Lower leg skin (tissue), 4 donors: ENCODE measurements around the gene PIP5K1C. TPM values are rescaled to one million over a fixed set of nuclear protein-coding genes. Genes with fewer than 3 reads are reported as not detected.

ENCODE experiments used
- DNase-seq, 2 donors: peaks; one replicate each; pipeline ENCODE4 v3.0.0-alpha.2; 2019; ENCODE audit warnings: low spot score in 2 of 2
- H3K4me3 ChIP-seq: fragments of 200-600 bp; sonication (generic); 2 replicates; pipeline ENCODE4 v1.5.1; 2017; ENCODE audit warnings: mild to moderate bottlenecking, low read depth; ENCODE audit not compliant: poor library complexity, severe bottlenecking
- POLR2A ChIP-seq, 2 donors: fragments of 450-650 bp; IDR thresholded peaks; one replicate each; pipeline ENCODE4 v1.6.1; 2016 to 2017; ENCODE audit warnings: antibody characterized with exemption in 2 of 2, mild to moderate bottlenecking in 1 of 2, moderate library complexity in 1 of 2
- WGBS, 2 donors: methylation state at CpG; one replicate each; pipeline ENCODE4 v1.1.5; 2018; 5-methylcytosine and 5-hydroxymethylcytosine counted together
- intact Hi-C: fragments of 100-400 bp; cut with DNase I; formaldehyde crosslinking; loops from one replicate; pipeline ENCODE4 v1.15.0; 2023; ENCODE audit warnings: low total_unique reads
- total RNA-seq, 4 donors: library from RNA; depleted of rRNA; stranded (reverse); fragments of >200 nt; gene quantifications; one replicate each; pipeline ENCODE4 v1.1.0, GENCODE V29; 2016
- TF ChIP-seq, protein P1 (sequence below), 3 donors: fragments of 450-650 bp; IDR thresholded peaks; one replicate each; pipeline ENCODE4 v1.5.1; 2016; ENCODE audit warnings: antibody characterized with exemption in 3 of 3, mild to moderate bottlenecking in 3 of 3, moderate library complexity in 2 of 3

Gene PIP5K1C
- total RNA-seq, 4 donors from 2014 or later: 14.1 to 27.3 (median 22.1) TPM

DNA sequence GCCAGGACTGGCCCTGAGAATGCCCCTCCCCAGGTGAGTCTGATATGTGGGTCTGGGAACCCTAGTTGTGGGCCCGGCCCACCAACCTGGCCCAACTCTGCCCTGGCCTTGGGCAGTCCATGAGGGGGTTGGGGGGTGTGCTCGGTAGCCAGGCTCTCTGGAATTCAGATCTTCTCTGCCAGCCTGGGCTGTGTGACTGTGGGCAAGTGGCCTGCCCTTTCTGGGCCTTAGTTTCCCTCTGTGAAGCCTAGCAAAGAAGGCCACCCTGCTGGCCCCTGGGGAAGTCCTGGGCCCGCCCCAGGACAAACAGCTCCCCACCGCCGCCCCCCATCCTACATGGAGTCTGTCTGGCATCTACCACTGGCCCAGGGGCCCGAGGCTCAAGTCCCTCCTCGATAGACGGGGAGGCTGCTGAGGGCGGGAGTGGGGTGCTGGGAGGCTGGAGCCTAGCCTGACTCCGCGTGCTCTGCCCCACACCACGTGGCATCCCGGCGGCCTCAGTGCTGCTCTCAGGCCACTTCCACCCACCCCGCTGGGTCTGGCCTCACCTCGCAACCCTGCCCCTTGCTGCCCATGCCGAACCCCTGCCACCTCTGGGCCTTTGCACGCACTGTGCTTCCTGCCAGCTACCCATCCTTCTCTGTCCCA, 85.3 kb downstream of the PIP5K1C start:
- intact Hi-C loops: loop anchor here (10.0 kb wide), 2 partner anchors 90 to 300 kb away; no protein-coding TSS in a partner anchor

DNA sequence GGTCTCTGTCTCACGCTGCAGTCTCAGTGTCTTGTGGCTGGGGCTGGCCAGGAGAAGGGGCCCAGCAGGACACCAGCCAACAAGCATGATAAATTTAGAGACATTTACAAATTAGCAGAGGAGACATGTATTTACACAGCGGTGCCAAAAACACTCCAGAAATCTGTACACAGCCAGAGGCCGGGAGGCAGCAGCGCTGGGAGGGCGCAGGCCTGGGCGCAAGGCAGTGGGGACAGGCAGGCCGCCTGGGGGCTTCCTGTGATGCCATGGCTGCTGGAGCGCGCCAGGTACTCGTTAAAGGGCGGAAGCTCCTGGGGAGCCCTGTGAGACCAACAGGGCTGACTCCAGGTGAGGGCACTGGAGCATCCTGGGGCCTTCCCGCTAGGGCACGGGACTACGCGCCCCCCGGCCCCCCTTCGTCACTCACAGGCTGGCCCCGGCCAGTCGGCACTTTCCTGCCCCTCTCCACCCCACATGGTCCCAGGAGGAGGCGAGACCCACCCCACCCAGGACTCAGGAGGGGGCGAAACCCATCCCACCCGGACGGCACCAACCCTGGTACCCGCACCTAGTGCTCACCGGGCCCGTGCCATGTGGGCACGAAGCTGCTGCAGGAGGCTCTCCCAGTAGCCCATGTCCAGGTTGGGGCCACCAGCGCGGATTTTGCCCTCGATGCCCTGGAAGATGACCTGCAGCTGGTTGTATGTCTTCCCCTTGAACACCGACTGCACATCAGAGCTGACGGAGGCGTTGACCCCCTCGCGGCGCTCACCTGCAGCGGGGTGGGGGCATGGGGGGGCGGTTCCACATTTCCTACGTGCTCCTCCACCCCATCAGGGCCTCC, 86.2 kb downstream of the PIP5K1C start:
- 89 to 92% methylated on average over 32 to 39 of the region's 39 CpGs for WGBS, 2 donors
- no peak for DNase-seq
- H3K4me3 ChIP-seq: no peak overlapping the region
- intact Hi-C loops: loop anchor here (10.0 kb wide), 2 partner anchors 89 to 299 kb away; no protein-coding TSS in a partner anchor
- TF ChIP-seq, protein P1, sequence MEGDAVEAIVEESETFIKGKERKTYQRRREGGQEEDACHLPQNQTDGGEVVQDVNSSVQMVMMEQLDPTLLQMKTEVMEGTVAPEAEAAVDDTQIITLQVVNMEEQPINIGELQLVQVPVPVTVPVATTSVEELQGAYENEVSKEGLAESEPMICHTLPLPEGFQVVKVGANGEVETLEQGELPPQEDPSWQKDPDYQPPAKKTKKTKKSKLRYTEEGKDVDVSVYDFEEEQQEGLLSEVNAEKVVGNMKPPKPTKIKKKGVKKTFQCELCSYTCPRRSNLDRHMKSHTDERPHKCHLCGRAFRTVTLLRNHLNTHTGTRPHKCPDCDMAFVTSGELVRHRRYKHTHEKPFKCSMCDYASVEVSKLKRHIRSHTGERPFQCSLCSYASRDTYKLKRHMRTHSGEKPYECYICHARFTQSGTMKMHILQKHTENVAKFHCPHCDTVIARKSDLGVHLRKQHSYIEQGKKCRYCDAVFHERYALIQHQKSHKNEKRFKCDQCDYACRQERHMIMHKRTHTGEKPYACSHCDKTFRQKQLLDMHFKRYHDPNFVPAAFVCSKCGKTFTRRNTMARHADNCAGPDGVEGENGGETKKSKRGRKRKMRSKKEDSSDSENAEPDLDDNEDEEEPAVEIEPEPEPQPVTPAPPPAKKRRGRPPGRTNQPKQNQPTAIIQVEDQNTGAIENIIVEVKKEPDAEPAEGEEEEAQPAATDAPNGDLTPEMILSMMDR (IDR thresholded peaks at IDR 0.05): no peak
- TF ChIP-seq POLR2A (IDR thresholded peaks at IDR 0.05): no peak

More for the DNA sequence above, 85.3 kb downstream of the PIP5K1C start:
- DNase-seq: no peak
- no peak overlapping the region for H3K4me3 ChIP-seq
- 91 to 94% methylated on average over 15 of the region's 18 CpGs for WGBS, 2 donors
- TF ChIP-seq, protein P1 (IDR thresholded peaks at IDR 0.05): no peak
- TF ChIP-seq POLR2A (IDR thresholded peaks at IDR 0.05): no peak

DNA sequence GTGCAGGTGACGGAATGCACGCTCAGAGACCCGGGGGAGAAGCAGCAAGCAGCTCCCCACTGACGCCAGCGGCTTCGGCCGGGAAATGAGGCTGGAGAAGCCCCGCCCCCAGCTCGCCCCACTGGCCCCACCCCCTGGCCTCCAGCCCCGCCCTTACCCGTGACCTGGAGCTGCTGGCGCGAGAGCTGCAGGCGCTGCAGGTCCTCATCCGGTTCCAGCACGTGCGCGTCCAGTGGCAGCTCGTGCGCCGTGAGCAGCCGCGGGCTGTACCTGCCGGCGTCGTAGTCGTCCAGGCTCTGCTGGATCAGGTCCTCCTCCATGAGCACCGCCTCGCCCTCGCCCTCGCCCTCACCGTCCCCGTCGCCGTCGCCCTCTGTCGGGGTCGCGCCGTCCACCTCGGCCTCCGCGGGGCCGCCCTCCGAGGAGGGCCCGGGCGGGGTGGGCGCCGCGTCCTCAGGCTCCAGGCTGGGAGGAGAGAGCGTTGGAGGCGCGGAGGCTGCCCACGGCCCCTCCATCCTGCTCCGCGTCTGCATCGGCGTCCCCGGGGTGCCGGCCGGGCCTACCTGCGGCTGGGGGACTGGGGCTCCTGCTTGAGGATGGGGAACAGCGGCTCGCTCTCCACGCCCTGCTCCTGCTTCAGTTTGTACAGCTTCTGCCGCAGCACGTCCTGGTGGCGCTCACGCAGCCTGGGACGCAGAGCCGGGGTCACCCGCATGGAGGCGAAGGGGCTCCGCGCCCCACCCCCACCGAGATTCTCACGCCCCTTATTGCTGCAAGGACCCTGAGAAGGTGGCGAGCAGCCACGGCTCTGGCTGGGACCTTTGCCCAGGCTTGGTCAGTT, 87.1 kb downstream of the PIP5K1C start:
- no peak overlapping the region for H3K4me3 ChIP-seq
- TF ChIP-seq, protein P1 (IDR thresholded peaks at IDR 0.05): no peak
- no peak for TF ChIP-seq POLR2A (IDR thresholded peaks at IDR 0.05)
- 90 to 92% methylated on average over 75 to 79 of the region's 79 CpGs for WGBS, 2 donors
- intact Hi-C loops: loop anchor here (10.0 kb wide), 2 partner anchors 88 to 298 kb away; no protein-coding TSS in a partner anchor
- DNase-seq: no peak

DNA sequence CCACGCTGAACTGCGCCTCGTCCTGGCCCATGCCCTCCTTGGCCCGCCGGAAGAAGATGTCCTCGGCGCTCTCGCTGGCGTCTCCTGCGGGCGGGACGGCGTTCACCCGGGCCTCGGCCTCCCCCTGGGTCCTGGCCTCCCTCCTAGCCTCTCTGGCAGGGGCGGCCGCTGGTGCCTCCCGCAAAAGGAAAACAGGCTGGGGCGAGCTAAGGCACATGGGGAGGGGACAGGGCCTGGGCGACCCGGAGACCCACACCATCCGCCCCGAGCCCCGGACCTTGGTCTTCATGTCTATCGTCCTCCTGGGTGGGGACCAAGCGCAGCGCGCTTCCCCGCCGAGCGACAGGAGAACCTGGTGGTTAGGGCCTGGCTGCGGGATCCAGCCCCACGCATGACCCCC, 87.9 kb downstream of the PIP5K1C start:
- DNase-seq: no peak
- intact Hi-C loops: loop anchor here (10.0 kb wide), 2 partner anchors 88 to 298 kb away; no protein-coding TSS in a partner anchor
- no peak overlapping the region for H3K4me3 ChIP-seq
- 96 to 97% methylated on average over 30 to 33 of the region's 33 CpGs for WGBS, 2 donors
- no peak for TF ChIP-seq POLR2A (IDR thresholded peaks at IDR 0.05)
- TF ChIP-seq, protein P1 (IDR thresholded peaks at IDR 0.05): no peak

- WGBS, 2 donors: 93 to 95% methylated on average over 36 of the region's 36 CpGs
- intact Hi-C loops: loop anchor here (10.0 kb wide), 2 partner anchors 87 to 297 kb away; no protein-coding TSS in a partner anchor
- TF ChIP-seq, protein P1 (IDR thresholded peaks at IDR 0.05): no peak
- no peak for TF ChIP-seq POLR2A (IDR thresholded peaks at IDR 0.05)
- H3K4me3 ChIP-seq: no peak overlapping the region
- DNase-seq: no peak
These were observed 88.4 kb downstream of the PIP5K1C start for GRCh38 chr19:3611841-3612240.
